Measurements from ENCODE around the gene HS3ST2.

DNA sequence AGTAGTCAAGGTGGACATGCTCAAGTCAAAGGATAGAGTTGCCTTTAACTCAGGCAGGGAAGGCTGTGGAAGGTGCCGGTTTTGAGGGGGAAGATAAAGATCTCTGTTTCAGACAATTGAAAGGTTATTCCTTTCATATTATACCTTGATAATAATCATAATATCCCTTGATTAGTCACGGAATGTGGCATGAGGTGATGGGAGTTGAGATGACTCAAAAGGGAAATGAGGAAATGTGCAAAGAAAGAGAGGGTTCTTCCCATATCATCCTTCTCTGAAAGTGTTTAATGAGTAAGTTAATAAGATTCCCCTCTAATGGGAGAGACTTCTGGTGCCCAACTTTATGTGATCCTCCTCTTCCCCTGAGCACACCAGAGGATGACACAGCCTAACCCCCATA lies 43.1 kb upstream of the HS3ST2 start:
- TF ChIP-seq, protein P1, sequence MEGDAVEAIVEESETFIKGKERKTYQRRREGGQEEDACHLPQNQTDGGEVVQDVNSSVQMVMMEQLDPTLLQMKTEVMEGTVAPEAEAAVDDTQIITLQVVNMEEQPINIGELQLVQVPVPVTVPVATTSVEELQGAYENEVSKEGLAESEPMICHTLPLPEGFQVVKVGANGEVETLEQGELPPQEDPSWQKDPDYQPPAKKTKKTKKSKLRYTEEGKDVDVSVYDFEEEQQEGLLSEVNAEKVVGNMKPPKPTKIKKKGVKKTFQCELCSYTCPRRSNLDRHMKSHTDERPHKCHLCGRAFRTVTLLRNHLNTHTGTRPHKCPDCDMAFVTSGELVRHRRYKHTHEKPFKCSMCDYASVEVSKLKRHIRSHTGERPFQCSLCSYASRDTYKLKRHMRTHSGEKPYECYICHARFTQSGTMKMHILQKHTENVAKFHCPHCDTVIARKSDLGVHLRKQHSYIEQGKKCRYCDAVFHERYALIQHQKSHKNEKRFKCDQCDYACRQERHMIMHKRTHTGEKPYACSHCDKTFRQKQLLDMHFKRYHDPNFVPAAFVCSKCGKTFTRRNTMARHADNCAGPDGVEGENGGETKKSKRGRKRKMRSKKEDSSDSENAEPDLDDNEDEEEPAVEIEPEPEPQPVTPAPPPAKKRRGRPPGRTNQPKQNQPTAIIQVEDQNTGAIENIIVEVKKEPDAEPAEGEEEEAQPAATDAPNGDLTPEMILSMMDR (IDR thresholded peaks at IDR 0.05; ENCODE audit: low read depth, low read length, poor library complexity, severe bottlenecking), result no peak
- no peak for TF ChIP-seq EZH2phosphoT487 (IDR thresholded peaks at IDR 0.05; ENCODE audit: borderline replicate concordance, low read length)
